ENCODE results near the gene ZNF45.
"Not testable (repeated sequence)": the region's sequence is repeated elsewhere in the genome, so short reads cannot be mapped to it uniquely, and the experiment has no call there.

ZNF45 gene

DNA sequence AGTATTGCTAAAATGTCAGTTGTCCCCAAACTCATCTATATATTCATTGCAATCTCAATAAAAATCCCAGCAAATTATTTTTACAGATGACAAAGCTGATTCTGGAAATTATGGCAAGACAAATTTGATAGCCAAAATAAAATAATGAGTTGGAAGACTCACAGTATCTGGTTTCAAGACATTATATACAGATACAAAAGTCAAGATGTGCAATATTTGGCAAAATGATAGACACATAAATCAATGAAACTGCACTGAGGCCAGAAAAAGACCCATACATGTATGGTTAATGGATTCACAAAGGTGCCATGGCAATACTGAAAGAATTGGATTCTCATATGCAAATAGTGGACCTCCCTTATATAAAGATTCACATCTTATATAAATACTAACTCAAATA, 24.2 kb downstream of the ZNF45 start:
- DNase-seq, result no peak

DNA sequence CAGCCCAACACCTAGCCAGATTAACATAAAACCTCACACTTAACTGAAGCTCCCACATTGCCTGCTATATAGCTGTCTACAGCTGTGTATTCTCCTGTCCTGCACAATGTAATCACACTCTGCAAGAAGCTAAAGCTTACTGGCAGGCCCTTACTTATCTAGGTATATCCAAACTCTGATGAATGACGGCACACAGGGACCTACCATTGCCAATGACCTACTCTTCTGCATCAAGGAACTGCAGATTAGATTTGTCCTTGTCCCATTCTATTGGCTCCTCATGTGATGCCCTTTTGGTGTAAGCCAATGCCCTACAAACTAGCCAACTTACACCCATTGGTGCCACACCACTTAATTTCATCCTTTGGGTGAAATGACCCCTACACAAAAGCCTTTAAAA, 26.4 kb downstream of the ZNF45 start:
- no peak for DNase-seq

DNA sequence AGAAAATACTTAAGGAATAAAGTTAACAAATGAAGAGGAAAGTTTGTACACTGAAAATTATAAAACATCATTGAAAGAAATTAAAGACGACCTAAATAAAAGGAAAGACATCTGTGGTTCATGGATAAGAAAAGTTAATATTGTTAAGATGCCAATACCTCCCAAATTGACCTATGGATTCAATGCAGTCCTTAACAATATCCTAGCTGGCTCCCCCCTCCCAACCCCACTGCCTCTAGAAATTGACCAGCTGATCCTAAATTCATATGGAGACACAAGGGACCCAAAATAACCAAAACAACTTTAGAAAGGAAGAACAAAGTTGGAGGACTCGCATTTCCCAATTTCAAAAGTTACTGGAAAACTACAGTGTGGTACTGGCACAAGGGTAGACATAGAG, 28.3 kb downstream of the ZNF45 start:
- DNase-seq, result no peak

DNA sequence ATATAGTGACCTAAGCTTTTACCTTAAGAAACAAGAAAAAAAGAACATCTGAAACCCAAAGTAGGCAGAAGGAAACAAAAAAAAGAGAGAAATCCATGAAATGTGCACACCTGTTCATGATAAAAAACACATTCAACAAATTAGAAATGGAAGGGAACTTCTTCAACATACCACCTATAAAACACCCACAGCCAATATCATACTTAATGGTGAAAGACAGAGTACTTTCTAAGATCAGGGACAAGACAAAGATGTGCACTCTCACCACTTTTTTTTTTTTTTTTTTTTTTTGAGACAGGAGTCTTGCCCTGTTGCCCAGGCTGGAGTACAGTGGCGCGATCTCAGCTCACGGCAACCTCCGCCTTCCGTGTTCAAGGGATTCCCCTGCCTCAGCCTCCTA, 29.2 kb downstream of the ZNF45 start:
- no peak for DNase-seq

DNA sequence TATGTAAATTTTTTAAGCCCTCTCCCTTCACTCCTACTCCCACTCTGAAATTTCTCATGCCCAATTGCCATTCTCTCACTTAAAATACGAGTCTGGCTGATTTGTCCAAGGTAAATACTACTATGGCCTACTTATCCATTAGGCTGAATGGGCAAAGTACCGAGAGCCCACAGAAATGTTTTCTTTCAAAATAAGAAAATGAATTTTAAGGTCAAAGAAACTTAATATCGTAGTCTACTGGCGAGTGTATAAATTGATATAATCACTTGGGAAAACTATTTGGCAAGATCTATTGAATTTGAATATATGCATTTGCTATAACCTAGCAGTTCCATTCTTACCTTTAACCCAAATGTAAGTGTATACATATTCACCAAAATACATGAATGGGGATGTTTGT, 32.7 kb downstream of the ZNF45 start:
- DNase-seq, result no peak

DNA sequence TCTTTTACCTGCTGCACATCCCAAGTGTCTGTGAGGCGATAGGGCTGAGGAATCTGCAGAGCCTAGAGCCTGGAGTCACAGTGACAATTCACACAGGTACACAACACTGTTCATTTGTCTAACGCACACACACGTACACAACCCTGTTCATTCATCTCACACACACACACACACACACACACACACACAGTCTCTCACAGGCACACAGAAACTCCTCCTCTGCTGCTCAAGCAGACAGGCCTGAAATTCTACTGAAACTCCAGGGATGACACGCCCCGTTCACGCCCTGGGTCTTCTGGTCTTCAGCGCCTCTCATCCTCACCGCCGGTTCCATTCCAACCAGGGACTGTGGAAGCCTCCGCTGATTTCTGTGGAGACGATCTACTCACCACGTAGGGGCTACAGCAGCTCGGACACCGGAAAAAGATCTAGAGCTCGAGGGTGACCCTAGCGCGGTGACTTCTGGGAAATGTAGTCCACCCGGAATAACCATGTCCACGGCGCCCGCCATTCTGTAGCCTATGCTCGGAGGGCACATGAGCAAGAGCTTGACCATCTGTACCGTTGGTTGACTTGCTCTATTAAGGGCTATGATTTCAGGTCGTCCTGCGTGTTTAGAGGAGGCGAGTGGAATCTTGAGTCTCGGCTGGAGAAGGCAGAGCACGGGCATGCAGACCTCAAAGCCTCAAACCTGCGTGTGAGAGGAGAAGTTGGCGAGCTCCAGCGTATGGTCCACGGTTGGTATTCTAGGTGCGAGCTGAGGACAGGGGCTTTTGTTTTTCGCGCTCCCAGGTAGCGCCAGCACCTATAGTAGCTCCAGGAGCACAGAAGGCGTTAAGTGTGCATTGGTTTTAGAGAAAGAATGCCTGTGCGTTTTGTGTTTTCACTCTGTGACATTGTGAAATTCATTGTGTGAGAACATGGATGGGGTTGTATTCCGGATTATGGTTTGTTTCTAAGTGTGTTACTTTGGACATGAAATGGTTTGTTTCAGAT, 33.4 kb downstream of the ZNF45 start:
- DNase-seq, result peak in 12 of 14 donors; percentile 15 to 83 (median 67)

DNA sequence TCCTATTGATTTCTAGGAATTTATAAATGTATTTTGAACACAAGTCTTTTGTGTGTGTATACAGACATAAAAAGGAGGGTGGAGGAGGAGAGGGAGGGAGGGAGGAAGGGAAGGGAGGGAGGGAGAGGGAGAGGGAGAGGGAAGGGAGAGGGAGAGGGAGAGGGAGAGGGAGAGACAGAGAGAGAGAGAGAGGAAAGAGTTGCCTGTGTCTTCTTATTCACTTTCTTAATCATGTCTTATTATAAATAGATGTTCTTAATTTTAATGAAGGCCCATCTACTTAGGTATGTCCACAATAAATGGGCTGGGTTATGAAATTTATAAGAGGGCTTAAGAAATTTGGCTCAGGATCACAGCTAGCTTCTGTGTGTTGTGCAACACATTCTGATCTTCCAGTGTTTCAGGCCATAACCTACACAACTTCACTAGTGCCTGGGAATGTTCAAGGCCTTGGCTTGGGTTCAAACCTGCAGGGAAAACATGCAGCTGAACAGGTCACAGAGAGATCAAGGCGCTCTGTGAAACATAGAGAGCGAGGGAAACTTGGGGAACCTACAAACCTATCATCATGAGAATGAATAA, 39.3 kb downstream of the ZNF45 start:
- no peak for DNase-seq

DNA sequence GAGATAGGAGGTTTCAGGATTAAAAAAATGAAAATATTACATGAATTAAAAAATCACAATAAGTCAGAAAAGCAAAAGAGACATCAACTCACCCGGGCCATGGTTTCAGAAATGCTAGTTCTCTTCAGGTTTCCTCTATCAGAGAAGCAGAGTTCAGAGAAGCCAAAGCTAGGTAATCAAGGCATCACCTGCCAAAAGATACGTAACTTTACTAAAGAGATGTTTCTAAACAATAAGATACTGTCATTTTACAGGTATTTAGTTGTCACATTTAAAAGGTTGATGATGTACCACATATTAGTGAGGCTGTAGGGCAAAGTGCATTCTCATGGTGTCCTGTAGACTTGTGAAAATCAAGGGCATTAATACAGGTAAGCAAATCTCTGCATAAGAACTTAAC, 51.2 kb downstream of the ZNF45 start, which contains the start of gene ZNF404:
Gene ZNF404 (minus strand): TSS at position 101 of the 400 bp plus-strand sequence.
- DNase-seq, result no peak

DNA sequence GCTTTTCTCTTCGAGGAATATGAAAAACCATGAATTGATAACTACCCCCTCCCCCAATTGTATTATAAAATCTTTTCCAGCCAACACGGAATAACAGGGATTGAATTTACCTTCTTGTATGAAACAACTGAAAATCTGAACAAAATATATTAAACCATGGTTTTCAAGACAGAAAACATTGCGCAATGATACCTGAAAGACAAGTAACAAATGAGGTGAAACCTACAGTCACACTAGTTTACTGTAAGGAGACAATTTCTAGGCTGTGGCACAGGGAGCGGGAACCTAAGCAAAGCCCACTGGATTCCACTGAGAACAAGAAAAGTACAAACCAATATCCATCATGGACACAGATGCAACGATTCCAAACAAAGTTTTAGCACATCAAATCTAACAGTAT, 54.6 kb downstream of the ZNF45 start:
- DNase-seq, result no peak

DNA sequence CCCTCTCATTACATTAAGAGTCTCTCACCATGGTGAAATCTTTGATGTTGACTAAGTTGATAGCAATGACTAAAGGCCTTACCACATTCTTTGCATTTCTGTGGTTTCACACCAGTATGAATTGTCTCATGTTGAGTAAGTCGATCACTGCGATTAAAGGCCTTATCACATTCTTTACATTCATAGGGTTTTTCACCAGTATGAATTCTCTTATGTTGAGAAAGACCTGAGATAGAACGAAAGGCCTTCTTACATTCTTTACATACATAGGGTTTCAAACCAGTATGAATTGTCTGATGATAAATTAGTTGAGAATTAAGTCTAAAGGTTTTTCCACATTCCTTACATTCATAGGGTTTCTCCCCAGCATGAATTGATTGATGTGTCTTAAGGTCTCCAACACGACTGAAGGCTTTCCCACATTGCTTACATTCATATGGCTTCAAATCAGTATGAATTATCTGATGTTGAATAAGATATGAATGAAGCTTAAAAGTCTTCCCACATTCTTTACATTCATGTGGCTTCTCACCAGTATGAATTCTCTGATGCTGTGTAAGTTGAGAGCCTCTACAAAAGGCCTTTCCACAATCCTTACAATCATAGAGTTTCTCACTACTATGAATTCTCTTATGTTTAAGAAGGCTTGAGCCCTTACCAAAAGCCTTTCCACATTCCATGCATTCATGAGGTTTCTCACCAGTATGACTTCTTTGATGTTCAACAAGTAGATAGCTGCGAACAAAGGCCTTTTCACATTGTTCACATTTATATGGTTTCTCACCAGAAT, 62.3 kb downstream of the ZNF45 start:
- DNase-seq, result no peak

DNA sequence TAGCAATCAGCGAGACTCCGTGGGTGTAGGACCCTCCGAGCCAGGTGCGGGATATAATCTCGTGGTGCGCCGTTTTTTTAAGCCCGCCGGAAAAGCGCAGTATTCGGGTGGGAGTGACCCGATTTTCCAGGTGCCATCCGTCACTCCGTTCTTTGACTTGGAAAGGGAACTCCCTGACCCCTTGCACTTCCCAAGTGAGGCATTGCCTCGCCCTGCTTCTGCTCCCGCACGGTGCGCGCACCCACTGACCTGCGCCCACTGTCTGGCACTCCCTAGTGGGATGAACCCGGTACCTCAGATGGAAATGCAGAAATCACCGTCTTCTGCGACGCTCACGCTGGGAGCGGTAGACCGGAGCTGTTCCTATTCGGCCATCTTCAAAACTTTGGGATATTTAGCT, 68.2 kb downstream of the ZNF45 start:
- not testable (repeated sequence) for DNase-seq
